ENCODE results near the gene ST8SIA6.
"Not testable (repeated sequence)": the region's sequence is repeated elsewhere in the genome, so short reads cannot be mapped to it uniquely, and the experiment has no call there.

ST8SIA6 gene, protein sequence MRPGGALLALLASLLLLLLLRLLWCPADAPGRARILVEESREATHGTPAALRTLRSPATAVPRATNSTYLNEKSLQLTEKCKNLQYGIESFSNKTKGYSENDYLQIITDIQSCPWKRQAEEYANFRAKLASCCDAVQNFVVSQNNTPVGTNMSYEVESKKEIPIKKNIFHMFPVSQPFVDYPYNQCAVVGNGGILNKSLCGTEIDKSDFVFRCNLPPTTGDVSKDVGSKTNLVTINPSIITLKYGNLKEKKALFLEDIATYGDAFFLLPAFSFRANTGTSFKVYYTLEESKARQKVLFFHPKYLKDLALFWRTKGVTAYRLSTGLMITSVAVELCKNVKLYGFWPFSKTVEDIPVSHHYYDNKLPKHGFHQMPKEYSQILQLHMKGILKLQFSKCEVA

DNA sequence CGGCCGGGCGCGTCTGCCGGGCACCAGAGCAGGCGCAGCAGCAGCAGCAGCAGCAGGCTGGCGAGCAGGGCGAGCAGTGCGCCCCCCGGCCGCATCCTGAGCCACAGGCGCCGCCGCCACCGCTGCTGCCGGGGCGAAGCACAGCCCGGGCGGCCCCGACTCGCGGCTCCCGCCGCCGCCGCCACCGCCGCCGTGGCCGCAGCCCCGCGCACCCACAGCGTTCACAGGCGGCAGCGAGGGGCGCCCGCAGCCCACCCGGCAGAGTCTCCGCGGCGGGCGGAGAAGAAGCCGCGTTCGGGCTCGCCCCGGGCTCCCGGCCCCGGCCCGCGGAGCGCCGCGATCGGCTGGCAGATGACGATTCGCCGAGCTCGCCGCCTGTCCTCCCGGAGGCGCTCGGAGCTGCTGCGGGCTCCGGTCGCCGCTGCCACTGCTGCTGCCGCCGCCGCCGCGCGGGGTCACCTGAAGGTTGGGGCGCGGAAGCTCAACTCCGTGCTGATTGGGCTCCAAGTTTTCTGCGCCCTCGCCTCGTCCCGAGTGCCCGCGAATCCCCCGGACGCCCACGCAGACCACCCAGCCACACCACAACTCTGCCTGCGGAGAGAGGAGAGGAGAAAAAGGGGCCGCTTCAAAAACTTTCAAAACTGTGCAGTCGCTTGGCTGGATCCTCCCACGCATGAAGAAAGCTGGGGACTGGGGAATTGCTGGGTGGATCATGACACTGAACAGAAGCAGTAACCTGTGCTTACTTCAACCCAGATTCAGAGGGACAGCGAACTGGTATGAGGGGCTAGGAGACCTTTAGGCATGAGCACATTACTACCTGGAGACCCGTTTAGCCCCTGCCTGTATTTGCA is at the start of gene ST8SIA6:
TSS of gene ST8SIA6 (minus strand) at position 435 of the 854 bp plus-strand sequence. CDS start at position 95, 340 bp downstream.
- peak; percentile 57 for DNase-seq

DNA sequence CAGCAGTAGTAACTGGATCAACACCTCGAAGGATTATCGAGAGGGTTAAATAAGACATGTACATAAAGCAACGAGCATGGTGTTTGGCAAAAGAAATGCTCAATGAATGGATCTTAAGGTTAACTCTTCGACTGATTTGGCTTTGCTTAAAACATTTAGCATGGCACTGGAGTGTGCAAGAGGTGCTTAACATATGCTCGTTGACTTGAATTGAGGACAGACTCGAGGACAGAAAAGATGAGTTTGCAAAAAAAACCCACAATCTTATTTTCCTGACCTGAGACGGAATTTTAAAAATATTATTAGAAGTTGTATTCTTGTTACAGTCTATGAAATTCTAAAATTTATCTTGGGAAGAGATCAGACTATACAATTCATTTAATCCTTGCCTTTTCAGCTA is 49.4 kb upstream of the ST8SIA6 start:
- no peak for DNase-seq

DNA sequence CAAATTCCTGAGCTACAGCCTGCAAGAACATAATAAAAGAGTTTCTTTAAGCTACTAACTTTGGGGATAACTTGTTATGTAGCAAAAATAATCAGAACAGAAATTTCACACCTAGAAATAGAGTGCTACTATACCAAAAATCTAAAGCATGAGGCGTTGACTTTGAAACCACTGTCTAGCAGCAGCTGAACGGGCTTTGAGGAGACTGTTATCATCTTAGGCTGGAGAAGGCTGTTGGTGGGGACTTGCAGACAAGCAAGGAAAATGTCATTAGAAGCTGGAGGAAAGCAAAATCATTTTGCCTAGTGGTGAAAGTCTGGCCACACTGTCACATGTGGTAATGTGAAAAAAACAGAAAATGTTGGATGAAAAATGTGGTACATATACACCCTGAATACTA is 48.4 kb upstream of the ST8SIA6 start:
- no peak for DNase-seq

DNA sequence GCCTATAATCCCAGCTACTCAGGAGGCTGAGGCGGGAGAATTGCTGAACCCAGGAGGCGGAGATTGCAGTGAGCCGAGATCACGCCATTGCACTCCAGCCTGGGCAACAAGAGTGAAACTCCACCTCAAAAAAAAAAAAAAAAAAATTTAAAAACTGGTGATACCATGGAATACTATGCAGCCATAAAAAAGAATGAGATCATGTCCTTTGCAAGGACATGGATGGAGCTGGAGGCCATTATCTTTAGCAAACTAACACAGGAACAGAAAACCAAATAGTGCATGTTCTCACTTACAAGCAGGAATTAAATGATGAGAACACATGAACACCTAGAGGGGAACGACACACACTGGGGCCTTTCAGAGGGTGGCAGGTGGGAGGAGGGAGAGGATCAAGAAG is 44.6 kb upstream of the ST8SIA6 start:
- DNase-seq = not testable (repeated sequence)

DNA sequence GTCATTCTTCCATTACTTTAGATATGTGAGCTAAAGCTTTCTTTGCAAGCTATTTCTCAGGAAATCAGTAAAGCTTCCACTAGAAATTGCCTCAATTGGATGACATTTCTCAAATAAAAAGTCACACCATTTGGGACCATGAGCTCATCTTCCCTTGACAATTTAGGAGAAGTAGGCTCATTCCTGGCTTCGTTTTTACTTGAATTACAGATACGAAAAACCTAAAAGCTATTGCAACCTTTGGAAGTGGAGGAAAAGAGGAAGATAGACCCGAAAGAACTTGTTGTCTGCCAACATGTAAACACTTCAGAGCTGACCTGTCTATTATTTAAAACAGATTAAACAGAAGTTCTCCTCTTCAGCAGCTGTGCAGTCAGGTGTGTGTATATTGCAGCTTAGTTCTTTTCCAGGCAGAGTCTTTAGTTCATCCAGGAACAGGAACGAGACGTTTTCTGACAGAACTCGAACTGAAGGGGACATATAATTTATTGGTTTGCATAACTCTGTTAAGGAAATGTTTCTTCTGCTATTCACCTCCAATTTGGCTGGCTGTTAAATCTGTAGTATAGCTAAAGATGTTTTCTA is 43.1 kb upstream of the ST8SIA6 start:
- no peak for DNase-seq

DNA sequence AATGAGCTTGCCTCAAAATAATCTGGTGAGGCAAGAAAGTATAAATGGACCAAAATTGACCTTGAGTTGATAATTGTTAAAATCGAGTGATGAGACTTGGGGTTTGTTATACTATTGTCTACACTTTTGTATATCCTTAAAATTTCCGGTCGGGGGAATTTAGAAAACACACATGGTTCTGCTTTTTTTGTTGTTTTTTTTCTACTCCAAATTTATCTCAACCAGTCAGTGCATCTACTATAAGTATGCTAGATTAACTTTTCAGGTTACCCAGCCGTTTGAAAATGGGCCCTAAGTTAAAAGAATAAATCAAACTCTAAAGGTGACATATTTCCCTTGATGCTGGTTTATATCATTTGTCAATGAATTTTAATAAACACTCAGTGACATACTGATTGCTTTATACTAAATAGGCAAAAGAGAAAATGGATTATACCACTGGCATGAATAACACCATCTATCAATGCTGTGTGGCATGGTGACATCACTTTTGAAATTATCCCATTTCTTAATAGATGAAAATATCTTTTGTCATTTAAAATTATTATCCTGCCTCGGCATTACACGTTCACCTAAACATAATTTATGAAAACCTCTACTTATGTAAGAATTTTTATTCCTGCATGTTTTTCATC is 40.3 kb upstream of the ST8SIA6 start:
- no peak for DNase-seq

DNA sequence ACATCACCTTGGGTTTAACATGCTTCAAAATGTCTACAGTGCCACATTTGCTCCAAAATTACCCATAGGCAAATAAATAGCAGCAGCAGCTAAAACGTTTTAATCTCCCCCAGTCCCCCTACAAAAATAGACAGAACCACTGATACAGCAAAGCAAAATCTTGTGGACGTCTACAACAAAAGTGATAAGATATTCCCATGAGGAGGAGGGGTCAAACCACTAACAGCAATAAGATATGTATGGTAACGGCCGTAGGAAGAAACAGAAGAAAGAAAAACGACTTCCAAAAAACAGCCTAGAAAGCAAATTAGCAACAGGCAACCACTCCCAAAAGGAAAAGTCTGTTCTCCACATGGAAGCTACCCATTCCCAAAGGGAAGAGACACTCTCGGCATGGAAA is 34.5 kb upstream of the ST8SIA6 start:
- DNase-seq = no peak

DNA sequence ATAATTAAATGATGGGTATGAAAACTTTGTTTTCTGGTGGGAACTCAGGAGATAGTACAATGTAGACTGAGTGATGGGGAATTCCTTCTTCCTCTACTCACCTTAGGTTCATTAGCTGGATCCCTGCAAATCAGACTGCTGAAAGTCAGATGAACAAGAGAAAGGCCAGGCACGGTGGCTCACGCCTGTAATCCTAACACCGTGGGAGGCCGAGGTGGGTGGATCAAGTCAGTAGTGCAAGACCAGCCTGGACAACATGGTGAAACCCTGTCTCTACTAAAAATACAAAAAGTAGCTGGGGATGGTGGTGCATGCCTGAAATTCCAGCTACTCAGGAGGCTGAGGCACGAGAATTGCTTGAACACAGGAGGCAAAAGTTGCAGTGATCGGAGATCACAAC is 28.7 kb upstream of the ST8SIA6 start:
- no peak for DNase-seq

DNA sequence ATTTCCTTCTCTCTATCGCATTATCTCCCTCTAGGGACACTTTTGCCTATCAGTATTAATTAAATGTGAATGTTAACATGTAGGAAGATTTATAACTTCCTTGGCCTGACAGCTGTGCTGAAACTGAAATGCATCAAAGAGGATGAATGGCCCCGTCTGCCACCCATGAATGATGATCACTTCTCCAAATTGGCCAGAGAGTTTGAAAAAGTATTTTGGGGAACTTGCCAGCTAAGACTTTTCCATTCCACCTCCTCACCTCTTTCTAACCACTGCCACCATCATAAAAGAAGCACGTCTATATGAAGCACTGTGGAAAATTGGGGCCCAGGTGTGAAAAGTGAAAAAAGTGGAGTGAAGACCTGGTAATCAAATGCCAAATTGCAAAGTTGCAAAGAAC is 25.4 kb upstream of the ST8SIA6 start:
- DNase-seq = no peak

DNA sequence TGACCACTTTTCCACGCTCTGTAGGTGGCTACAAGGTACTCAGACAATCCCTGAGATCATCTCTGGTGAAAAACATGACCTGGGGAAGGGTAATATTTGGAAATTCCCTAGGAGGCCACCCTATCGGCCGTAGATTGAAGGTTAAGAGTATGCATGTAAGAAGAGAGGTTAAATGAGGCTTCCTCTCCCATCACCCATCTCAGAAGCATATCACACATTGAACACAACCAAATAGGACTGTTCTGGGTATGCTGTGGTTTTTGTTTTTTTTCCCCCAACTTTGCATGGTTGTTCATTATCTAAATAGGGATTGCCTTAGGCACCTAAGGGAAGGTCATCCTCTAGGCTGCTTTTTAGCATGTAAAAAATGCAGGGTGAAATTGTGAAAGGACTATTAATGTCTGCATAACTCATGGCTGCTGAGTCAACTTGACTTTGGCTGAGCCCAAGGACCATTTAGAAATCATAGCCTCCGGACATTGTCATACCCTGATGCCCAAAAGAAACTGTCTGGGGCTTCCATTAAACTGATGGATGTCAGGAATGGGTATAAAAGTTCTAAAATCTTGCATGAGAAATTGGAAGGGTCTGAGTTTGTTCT is 24.7 kb upstream of the ST8SIA6 start:
- DNase-seq = no peak

DNA sequence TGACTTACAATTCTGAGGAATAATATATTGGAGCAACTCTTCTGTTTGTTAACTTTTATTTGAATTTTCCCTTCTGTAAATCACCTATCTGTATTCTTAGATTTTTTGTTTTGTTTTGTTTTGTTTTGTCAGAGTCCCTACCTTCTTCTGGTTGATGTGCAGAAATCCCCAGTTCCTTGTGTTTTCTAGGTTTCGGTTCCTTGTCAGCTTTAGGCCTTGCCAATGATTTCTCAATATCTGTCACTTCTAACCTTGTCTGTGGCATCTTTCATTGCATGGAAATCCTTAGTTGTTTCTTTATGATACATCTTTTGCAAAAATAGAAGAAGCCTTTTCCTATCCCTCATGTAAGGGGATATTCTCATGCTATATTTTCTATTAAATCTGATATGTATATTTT is 21.7 kb upstream of the ST8SIA6 start:
- no peak for DNase-seq

DNA sequence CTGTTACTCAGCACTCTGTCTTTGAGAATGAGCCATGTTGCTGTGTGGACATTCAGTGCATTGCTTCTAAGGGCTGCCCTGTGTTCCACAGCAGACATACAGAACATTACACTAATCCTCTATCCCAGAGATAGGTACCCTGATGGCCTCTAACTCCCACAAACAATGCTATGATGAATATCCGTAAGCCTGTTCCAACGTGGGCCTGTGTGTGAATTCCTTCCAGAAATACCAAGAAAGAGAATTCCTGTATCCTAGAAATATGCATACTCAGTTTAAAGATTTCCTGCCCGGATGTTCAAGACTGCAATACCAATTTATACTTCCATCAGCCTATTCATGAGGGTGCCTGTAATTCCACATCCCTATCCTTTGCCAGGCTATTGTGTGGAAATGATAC is 21.3 kb upstream of the ST8SIA6 start:
- no peak for DNase-seq

DNA sequence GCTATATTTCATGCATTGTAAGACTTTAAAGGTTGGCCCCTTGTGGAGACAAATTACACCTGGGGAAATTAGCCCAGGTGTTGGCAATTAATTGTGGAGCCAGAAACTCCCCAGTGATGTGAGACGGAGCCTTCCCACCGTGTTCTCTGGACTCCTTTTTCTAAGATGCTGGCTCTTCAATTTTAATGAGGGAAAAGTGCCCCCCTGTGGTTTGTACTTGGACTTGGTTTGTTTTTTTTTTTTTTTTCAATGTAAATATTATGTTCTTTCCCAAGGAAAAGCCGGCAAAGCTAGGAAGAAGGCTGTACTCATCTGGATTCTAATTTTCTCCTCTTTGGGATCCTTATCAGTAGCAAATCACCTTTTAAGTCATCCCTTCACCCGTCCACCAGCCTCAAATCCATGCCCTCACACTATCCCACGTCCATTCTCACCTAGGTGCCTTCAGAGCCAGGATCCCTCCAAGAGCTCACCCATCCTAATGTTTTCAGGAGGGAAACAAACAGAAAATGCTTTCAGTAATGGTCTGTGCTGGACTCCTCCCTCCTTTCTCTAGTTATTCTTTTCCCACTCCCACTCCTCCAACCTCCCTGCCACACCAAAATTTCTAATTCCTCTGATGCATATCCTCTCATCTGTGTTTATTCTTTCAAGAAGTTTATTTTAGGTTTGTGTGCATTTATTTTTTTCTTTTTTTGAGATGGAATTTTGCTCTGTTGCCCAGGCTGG is 20.4 kb upstream of the ST8SIA6 start:
- DNase-seq = no peak

DNA sequence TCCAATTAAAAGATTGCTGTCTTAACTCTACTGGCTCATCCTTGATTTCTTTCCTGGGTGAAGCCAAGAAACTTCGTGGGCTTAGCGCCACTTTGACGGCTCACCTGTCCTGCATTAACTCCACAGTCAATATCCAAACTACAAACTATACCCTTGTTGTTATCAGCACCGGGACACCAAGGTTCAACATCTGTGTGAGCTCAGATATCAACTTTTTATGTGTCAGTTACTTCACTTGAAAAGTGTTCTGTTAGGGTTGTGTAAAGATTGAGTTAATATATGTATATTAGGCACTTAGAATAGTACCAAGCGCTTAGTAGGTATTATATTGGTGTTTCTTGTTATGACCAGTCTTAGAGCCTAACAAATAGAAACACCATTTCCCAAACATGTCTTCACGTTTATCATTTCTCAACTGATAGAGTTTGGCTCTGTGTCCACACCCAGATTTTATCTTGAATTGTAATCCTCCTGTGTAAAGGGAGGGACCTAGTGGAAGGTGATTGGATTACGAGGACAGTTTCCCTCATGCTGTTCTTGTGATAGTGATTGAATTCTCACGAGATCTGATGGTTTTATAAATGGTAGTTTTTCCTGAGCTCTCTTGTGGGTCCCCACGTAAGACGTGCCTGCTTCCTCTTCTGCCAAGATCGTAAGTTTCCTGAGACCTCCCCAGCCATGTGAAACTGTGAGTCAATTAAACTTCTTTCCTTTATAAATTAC is 19.0 kb upstream of the ST8SIA6 start:
- DNase-seq = no peak

DNA sequence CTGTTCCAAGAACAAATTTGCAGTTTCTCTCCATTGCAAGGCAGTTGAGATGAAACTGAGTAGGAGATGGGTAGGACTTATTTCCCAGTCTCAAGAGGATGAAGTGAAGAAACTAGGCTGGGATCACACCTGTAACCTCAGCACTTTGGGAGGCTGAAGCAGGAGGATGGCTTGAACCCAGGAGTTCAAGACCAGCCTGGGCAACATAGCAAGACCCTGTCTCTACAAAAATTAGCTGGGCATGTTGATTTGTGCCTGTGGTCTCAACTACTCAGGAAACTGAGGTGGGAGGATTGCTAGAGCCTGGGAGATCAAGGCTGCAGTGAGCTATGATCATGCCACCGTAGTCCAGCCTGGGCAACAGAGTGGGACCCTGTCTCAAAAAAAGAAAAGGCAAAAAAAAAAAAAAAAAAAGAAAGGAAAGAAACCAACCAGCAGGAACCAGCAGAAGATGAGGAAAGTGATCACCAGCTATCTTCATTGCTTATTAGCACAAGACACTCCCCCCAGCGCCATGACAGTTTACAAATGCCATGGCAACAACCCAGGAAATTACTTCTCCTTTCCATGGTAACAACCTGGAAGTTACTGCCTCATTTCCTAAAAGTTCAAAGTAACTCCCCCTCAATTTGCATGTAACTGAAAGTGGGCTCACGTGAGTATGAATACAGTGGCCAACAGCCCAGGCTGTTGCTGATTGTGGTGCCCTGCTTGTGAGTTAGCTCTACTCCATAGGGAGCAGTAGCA is 18.3 kb upstream of the ST8SIA6 start:
- no peak for DNase-seq

DNA sequence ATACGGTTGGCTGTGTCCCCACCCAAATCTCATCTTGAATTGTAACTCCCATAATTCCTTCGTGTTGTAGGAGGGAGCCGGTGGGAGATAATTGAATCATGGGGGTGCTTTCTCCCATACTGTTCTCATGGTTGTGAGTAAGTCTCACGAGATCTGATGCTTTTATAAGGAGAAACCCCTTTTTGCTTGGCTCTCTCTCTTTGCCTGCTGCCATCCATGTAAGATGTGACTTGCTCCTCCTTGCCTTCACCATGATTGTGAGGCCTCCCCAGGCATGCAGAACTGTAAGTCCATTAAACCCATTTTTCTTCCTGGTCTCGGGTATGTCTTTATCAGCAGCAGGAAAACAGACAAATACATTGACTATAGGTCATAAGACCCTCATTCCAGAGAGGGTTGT is 15.9 kb upstream of the ST8SIA6 start:
- DNase-seq = no peak

DNA sequence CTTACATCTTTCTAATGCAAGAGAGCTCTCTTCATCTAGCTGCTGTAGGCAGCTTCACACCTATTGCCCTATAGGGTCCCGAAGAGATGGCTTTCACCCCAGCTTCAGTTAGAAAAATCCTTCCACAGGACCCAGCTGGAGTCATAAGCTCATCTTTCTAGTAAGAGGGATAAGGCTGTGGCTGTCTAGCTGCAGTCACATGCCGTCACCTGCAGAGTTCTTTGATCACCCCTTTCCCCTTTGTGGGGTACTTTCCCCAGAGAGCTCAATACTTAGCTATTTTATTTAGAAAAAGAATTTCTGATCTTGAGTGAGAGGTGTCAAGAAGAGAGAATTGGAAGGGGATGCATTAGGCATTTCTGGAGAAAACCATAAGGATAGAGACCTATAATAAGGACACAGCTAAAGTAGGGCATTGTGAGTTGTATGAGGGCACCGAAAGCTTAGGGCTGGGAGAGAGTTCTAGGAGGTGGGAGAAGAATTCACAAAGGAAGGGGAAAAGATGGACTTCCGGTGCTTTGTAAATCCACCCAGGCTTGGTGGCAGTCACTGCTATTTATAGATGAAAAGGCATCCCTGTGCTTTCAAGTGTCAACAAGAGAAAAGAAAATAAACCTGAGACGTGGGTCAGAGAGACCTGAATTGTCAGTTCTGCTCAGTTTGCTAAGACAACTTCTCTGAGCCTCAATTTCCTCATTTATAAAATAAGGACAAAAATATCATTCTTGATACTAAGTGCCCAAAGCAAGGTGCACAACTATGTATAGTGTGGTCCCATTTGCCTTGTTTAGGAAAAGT is 11.1 kb upstream of the ST8SIA6 start:
- no peak for DNase-seq

DNA sequence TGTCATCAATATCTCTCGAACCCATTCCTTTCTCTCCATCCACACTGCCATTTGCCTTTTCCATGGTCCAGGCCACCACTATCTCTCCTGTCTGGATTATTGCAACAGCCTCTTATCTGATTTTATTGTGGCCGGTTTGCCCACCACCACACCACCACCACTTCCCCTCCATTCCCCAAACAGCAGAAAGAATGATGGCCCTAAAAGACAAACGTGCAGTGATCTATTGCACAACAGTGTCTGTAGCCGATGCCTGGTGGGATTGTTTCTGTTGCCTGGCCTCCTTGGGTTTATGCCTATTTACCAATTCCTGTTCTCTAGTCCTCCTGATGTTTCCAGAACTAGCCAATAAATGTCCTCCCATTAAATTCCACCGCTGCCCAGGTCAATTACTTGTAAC is 10.2 kb upstream of the ST8SIA6 start:
- no peak for DNase-seq

DNA sequence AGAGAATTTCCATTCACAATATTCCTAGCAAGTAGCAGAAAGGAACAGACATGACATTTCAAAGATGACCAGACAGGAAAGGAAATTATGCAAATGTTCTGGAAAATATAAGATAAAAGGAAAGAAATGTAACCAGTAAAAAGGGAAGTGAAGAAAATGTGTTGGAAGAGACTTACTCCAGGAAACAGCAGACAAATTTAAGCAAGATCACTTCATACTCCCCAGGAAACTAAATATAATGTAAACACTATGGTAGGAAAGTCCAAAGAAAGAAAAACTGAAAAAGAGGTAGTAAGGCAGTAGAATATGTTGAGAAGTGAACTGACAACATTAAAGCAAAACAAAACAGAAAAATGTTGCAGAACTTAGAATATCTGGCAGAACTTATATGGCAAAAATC is 6.4 kb upstream of the ST8SIA6 start:
- DNase-seq = no peak

DNA sequence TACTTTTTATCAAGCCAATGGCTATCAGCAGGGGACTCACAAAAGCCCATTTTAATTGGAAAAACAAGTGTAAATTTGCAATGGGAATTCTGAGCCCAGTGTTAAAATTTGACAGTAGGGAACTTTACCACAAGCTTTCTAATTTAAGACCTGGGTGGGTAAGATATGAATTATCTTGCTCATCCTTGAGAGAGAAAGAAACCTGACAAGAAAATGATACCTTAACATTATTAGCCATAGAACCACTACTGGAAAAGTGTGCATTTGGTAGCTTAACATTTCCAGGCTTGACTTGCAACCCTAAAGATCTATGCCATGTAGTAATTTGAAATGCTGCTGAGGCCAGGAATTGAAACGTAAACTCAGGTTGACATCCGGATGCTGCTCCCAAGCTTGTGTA is 2.7 kb upstream of the ST8SIA6 start:
- DNase-seq = no peak
